Measurements from ENCODE around the gene STK10. TPM values are rescaled to one million over a fixed set of nuclear protein-coding genes. Genes with fewer than 3 reads are reported as not detected.

STK10 gene
- total and polyA plus RNA-seq, 5 donors = 6.1 to 15.7 (median 11.0) TPM

Other genes starting within 250 kb of the STK10 start
- gene FBXW11, start 181.6 kb downstream of the STK10 start, total RNA-seq = 10 to 100 TPM; 62.3 to 70.7 (median 67.3) TPM
- 15.8 TPM for gene FBXW11, start 181.6 kb downstream of the STK10 start, polyA plus RNA-seq
- not detected for gene EFCAB9, start 5.9 kb upstream of the STK10 start, total RNA-seq
- not detected for gene EFCAB9, start 5.9 kb upstream of the STK10 start, polyA plus RNA-seq
- 10 to 100 TPM in 3 of 4 donors, 1 to 10 TPM in 1; 9.9 to 11.4 (median 10.8) TPM for gene UBTD2, start 95.5 kb upstream of the STK10 start, total RNA-seq
- gene UBTD2, start 95.5 kb upstream of the STK10 start, polyA plus RNA-seq = 8.1 TPM

All from right cardiac atrium (tissue), 5 donors.